GM11168 (cell line): ENCODE results near the gene PON2.
"Not testable (repeated sequence)": the region's sequence is repeated elsewhere in the genome, so short reads cannot be mapped to it uniquely, and the experiment has no call there.

Experiments used
- in situ Hi-C: fragments of 300-500 bp; cut with MboI; formaldehyde crosslinking; loops from one replicate; pipeline ENCODE4 v1.12.0; 2022; ENCODE audit warnings: low sequenced_read_pairs; ENCODE audit not compliant: unreplicated experiment

Gene PON2

DNA sequence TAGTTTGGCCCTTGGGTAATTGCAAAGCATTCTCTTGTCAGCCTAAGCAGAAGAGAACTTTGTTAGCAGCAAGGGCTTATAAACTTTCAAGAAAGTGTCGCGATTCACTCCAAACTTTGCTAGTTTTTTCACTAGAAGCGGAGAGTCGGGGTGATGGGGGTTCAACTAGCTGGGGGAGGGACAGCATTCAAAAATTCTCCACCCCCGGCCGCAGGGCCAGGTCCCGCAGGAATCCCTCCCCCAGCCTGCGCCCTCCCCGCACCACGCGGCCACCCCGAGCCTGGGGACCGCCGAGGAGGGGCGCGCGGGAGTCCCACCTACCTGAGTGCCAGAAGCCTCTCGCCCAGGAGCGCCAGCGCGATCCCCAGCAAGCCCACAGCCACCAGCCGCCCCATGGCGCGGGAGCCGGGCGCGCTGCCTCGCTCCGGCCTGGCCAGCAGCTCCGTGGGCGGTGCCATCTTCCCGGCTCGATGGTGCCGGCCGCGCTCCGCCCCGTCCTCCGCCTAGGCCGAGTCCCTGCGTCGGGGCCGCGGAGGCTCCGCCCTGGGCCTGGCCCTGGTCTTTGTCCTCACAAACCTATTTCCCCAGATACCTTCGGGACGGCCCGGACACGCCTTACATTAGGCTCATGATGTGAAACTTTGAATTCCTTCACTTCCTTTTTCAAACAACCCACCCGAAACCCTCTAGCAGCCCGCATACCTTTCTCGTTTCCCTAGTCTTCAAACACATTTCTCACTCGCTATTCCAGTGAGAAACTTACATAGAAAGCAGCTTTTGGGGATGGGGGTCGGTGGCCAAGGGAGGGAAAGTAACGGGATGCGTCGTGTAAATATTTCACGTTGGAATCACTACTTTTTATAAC lies at the start of gene PON2:
Gene PON2 (minus strand): TSS at position 472 of the 865 bp plus-strand sequence. CDS start 77 bp downstream, at position 395.
- in situ Hi-C loops, result no loop called here

DNA sequence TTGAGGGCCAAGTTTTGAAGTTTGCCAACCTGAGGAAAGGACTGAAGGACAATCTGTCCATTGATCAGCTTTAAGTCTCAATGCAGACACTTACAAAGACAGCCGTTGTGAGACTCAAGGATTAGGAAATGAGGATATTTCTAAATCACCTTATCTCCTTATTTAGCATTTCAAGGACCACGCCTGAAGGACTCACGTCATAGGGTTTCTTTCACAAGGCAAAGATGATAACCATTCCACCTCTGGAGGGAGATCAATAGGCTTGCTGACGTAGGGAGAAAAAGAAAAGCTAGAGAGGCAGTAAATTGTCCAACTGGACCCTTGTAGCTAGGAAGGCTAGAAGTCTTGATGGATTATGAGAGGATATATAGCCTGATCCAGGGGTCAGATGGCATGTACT lies 47.6 kb upstream of the PON2 start:
- in situ Hi-C loops, result no loop called here

DNA sequence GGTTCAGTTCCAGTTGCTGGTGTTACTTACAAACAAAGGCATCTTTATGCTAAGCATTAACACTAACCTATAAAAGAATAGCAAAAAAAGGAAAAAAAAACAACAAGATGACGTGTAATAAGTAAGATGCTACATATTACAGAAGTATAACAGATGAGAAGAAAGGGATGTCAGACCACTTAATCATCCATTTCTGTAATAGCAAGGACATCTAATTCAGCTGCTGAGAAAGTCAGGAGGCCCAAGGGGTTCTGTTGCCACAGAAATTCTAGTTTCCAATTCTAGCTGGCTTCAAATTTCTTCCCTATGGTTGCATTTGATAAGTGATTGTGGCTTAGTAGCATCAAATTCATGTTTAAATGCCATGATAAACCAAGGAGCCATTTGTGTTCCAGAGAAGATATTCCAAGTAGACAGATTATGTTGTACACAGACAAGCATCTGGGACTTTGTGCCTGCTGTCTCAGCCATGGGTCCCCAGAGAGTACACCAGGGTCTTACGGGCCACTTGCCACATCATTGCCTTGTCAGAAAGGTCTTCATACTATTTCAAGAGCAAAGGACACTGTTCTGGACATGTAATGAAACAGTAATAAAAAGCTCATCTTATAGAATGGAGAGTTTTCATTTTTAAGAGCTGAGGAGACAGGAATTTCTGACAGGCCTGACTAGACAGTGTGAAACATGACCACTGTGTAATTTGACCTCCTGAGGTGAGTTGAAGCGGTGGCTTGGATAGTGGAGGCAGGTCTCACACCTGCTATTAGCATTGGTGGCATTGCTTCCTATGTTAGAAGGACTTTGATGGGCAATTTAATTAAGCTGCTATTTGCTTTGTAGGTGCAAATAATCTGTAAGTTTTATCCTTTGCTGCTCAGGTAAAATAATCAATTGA lies 46.7 kb upstream of the PON2 start:
- in situ Hi-C loops, result no loop called here

DNA sequence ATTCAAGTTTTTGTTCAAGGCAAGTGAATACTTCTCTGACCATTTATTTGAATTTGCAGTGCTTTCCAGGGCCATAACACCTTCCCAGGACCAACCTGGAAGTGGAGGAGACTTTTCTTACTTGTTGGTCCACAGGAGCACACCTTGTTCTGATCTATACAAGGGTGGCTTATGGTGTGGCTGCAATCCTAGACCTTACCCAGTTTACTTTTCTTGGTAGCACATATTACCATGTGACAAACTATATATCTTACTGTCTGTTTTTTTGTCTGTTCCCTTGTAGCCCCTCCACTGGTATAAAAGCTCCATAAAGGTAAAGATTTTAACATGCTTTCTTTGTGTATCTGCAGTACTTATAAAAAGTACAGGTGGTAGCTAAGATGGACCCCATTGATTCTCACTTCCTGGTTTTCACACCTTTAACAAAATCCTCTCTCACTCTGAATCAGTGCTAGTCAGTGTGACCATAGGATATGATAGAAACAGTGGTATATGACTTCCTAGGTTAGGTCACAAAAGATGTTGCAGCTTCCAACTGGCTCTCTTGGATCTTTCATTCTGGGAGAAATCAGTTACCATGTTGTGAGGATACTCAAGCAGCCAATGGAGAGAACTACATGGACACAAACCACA lies 45.3 kb upstream of the PON2 start:
- in situ Hi-C loops, result no loop called here

DNA sequence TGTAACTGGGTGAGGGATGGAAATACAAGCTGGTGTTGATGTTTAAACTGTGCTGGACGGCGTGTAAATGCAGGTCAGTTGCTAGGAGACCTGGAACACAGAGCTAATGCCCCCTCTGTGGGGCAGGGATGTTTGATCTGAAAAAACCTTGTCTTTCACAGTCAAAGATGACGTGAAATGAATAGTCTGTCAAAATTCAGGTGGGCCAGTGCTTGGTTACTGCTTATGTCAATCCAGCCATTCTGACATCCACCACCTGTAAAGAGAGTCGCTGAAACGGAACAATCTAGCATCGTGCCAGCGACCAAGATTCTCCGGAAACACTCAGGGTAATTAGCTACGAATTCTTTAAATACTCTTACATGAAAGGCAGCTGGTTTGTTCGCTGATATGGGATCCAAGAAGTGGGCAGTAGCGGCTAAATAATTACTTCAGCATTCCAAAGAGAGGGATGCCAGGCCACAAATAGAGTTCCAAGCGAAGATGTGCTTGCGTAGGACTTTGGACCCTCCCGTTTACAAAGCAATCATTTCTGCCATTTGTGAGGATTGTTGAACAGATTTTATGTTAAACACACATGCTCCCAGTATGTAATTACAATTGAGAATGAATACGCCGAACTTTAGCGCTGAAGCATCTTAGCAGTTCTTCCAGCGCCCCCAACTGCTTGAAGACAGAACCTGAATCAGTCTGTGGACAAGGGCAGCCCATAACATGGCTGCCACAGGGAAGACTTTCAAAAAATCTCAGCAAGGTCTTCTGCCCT lies 43.6 kb upstream of the PON2 start:
- in situ Hi-C loops, result no loop called here

DNA sequence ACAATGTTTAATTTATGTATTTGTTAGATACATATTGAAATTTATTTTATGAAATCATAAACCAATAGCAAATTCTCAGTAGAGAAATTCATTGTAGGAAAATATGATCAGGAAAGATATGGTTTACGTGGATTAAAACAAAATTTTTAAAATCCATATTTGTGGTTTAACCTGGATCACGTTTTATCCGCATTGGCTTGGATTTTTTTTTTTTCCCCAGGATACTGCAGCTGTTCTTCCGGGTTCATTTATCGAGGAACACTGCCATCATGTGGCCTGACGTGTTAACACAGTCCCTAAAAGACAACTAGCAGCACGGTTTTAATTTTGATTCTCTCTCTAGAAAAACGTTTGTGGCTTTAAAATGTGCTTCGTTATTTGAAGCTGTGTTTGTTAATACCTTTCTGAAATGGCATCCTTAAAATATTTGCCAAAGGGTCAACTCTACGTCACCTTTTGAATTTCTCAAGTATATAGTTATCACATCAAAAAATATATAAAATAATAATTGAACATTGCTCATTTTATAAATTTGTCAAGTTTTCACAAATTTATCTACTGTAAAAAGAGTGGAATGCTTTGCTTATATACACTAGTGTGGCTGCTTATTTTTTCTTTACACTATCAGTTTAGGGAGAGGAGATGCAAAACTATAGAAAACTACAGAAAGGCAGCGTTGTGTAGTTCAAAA lies 42.2 kb upstream of the PON2 start:
- in situ Hi-C loops, result no loop called here

DNA sequence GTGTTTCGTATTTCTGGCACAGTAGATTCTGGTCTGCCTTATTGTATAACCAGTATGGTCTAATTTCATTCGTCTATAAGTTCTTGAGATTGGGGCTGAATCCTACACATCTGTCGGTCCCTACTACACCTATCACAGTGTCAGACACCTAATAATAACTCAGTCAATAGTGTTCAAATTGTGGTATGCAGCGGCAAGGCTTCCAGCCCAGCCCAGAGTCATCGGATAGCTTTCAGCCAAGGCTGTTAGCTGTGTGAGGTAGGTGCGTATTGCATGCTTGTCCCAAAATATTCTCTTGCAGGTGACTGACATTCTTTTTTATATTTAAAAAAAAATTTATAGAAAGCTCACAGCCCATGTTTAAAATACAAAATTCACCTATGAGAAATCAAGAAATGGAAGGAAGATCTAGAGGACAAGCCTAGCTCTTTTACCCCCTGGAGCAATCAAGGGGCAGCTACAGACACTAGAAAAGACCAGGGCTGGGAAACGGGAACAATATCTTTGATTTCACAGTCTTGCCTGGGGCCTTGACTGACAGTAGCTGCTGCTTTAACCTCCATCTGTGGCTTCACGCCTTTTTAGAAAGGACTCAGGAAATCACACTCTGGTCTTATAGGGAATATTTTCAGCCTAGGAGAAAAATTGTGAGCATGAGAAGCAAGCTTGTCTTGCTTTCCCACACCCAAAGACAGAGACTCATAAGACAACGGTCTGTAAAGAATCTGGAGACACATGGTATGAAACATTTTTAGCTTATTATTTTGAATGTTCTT lies 41.4 kb upstream of the PON2 start:
- in situ Hi-C loops, result no loop called here

DNA sequence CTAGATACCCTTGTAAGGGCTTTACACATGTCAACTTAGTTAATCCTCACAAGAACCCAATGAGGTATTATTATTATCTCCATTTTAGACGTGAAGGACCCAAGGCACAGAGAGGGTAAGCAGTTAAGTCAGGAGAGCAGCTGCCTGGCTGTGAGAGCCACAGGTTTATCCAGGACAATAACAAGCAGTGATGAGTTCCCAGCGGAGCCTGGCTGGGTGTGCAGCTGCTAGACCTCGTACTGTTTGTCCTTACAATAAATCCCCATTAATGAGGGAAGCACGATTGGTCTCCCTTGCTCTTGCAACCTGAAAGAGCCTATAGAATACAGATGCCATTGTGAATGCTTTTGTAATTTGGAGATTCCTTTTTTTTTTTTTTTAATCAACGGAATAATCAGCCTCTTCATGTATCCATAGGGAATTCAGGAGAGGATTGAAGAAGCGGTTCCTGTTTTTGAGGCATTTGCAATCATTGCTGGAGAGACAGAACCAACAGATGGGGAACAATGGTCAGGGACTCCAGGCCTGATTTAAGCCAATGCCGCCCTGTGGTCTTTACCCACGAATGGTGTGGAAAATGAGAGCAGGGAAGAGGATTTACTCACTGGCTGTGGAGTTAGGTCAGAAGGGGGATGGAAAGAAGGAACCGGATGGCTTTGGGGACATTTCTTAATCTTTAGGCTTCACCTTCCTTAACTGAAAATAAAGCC lies 38.6 kb upstream of the PON2 start:
- in situ Hi-C loops, result no loop called here

DNA sequence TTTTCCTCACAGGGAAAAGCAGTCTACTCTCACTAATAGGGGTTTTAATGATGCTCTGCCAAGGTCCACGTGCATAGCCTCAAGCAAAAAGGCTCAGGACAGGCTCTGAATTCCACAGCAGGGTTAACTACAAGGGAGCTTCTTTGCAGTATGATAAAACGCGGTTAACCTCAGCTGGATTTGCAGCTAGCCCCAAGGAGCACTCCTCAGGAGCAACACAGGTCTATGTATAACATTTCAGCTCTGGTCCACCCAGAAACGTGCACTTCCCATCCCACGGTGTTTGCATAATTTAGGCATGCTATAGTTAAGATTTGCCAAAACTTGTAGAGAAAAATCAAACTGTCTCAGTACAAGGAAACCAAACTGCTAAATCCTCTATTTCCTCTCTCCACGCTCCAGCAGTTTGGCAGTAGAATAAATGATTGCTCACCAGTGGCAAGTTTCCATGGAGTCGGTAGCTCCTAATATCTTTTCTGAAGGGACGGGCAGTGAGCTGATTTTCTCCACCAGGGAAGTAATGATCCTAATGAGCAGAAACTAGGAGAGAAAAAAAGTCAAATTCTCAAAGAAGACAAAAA lies 37.8 kb upstream of the PON2 start:
- in situ Hi-C loops, result no loop called here

DNA sequence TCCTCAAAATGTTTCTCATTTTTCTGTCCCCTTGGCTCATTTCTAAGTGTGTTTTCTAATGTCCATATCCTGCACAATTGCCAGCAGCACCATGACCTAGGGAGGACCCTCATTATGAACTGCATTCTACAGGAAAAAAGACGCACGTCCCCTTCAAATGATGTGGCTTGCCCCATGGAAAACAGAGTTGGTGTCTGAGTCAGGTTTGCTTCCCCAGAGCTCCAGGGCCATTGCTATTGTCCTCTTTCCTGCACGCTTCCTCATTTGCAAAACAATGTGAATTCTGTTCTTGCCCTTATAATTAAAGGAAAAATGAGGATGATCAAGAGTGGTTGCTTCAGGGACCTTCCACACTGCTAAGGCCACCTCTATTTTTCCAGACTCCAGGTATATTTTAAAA lies 36.2 kb upstream of the PON2 start:
- in situ Hi-C loops, result no loop called here

DNA sequence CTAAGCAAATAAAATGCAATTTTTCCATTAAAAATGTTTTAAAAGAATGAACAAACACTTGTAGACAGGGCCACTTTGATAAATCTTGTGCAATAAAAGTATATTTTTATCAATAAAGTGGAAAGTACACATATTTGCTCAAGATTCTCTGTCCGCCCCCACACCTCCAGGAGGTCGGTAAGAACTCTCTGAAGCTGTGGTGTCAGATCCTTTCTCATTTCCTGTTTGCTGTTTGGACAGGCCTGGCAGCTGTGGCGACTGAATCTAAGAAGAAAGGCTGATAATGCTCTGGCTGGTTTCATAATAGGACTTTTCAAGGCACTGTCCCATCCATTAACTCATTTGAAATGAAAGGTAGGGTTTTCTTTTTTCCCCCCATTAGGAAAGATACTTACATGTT lies 35.6 kb upstream of the PON2 start:
- in situ Hi-C loops, result no loop called here

DNA sequence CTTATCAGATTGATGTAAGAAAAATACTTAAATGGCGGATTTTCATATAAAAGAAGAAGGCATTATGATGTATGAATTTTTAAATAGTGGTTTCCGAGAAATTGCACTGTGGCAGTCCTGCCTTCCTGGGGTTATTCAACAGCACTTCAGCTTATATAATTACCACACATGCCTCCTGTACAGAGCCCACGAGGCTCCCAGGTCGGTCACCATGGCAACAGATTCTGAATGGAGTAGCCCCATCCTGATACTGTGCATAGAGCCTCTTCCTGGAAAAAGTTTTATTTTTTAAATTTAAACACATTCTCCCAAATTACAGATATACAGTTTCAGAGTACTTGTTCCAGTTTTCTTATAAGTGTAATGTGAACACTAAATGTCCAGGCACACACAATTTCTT lies 35.0 kb upstream of the PON2 start:
- in situ Hi-C loops, result no loop called here

DNA sequence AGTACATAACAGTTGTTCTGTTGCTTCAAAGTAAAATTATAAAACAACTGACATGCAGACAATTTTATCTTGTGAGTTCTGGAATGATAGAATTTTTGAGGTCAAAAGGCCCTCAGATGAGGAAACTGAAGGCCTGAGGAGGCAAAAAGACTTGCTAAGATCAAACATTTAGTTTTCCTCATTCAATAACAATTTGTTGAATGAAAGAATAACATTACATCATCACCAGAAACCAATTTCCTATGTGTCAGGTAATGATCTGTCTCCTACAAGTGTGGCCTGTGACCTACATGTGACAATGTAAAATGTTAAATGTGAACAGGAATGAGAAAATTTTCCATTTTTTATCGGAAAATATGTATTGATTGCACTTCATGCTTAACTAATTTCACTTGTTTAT lies 34.4 kb upstream of the PON2 start:
- in situ Hi-C loops, result no loop called here

DNA sequence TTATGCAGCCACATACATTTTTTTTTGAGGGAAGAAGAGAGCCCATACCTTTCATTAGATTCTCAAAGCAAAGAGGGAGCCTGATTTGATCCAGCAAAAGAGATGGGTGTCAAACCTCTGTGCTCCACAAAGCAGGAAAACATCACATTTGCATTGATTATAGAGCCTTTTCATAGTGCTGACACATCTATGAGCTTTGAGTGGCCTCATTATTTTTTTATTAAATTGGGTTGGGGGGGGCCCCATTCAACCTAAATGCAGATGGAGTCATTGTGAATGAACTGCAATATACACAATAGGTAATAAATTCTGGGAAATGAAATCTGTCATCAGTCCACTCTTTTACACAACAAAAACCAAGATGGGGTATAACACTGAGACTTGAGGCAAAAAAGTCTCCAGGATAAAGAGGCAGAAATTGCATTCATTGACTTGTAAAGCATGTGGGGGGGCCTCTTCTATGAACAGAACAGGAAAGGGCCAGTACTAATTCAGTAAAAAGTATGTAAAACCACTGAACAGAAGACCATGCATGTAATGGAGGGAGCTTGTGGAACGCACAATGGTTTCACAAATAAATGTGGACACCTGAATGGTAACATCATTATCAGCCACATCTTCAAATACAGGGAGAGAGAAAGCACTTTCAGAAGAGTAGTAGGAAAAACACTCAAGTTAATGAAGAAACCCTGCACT lies 33.2 kb upstream of the PON2 start:
- in situ Hi-C loops, result no loop called here

DNA sequence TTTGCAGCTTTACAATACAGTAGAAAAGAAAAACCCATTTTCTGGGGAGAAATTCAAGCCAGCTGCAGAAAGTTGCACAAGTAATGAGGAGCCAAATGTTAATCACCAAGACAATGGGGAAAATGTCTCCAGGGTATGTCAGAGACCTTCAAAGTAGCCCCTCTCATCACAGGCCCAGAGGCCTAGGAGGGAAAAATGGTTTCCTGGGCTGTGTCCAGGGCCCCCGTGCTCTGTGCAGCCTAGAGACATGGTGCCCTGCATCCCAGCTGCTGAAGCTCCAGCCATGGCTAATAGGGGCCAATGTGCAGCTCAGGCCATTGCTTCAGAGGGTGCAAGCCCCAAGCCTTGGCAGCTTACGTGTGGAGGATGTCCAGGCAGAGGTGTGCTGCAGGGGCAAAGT lies 25.8 kb upstream of the PON2 start:
- in situ Hi-C loops, result not testable (repeated sequence)

DNA sequence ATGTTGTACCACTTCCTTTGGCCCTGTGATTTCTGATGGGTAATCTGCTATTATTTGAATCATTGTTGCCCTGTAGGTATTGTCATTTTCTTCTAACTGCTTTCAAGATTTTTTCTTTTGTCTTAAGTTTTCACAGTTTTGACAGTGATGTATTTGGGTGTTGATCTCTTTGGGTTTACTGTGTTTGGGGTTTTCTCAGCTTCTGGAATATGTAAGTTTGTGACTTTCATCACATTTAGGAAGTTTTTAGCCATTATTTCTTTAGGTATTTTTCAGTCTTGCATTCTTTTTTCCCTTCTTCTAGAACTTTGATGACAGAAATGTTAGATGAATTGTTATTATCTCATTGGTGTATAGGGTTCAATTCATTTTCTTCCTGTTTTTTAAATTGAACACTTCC lies 23.1 kb upstream of the PON2 start:
- in situ Hi-C loops, result no loop called here

DNA sequence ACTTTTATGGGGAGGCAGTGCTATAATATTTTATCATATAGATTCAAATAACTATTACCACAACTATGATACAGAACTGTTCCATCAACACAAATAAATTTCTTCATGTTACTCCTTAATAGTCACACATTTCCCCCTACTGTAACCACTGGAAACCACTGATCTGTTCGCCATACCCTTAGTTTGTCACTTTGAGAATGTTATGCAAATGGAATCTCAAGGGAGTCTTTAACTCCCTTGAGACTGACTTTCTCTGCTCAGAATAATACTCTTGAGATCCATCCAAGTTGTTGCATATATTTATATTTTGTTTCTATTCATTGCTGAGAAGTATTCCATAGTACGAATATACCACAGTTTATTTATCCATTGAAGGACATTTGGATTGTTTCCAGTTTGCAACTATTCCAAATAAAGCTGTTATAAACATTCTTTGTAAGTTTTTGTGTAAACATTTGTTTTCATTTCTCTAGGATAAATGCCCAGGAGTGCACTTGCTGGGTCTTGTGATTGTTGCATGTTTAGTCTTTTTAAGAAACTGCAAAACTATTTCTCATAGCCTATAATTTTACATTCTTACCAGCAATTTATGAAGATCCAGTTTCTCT lies 19.7 kb upstream of the PON2 start:
- in situ Hi-C loops, result no loop called here
